HG03354 (cell line): ENCODE data around the gene POLR1G.

Source experiments
- ATAC-seq: cut with Tn5 transposase; IDR thresholded peaks from one replicate; pipeline ENCODE4 v1.9.1; 2021; ENCODE audit warnings: mild to moderate bottlenecking; ENCODE audit not compliant: unreplicated experiment, poor library complexity, severe bottlenecking

Gene POLR1G, protein sequence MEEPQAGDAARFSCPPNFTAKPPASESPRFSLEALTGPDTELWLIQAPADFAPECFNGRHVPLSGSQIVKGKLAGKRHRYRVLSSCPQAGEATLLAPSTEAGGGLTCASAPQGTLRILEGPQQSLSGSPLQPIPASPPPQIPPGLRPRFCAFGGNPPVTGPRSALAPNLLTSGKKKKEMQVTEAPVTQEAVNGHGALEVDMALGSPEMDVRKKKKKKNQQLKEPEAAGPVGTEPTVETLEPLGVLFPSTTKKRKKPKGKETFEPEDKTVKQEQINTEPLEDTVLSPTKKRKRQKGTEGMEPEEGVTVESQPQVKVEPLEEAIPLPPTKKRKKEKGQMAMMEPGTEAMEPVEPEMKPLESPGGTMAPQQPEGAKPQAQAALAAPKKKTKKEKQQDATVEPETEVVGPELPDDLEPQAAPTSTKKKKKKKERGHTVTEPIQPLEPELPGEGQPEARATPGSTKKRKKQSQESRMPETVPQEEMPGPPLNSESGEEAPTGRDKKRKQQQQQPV

DNA sequence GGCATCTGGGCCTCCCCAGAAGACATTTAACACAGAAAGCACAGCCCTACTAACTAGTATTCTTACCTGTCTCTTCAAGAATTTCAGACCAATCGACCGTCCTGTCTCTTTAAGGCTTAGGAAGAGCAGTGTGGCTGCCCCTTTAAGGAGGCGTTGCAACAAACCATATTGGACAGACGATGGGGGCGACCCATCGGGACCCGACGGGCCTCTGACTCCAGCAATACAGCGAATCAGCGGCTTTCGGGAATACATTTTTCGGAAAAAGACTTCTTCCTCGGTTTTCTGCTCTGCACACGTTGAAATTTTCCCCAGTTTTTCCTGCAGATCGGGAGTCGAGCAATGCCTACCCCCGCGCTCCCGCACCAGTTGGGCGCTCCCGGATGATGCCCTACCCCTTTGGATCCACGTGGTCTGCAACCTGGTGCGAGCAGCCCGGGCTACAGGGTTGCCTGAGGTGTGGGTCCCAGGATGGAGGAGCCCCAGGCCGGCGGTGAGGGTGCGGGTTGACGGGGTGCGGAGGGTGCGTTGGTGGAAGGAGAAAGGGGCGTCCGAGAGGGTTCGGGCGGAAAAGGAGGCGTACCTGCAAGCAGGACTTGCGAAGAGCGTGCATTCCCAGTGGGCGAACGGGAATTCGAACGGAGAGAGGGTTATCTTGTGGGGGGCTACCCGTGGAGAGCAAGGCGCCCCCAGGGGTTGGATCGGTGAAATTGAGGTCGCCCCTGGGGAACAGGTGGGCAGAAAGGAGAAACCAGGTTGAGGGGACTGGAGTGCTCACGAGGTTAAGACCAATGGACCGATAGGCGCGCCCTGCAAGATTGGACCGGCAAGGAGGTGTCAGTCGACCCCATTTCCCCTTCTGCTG lies at the start of gene POLR1G:
Gene POLR1G, plus strand, starts transcription at position 419 of the 865 bp plus-strand sequence. Its CDS starts 53 bp downstream, at position 472.
- ATAC-seq: peak; percentile 69

- ATAC-seq: no peak
Measured at GRCh38 chr19:45356760-45357444, 49.5 kb upstream of the POLR1G start.

- ATAC-seq: no peak
Measured at GRCh38 chr19:45357445-45357783, 49.0 kb upstream of the POLR1G start.

- no peak for ATAC-seq
Measured at GRCh38 chr19:45358213-45358792, 48.1 kb upstream of the POLR1G start.

DNA sequence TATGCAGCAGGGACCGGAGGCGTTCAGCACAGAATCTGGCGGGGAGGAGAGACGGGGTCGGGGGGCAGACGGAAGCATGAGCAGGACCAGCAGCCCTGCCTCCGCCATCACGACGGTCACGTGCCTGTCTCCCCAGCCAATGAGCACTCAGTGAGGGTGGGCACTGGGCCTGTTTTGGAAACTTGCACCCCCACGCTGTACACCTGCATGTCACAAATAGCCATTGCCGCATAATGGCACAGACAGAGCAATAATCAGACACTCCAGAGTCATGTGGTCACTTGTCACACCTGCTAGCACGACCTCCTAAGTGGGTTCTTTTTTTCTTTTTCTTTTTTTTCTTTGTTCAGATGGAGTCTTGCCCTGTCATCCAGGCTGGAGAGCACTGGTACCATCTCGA lies 44.8 kb upstream of the POLR1G start:
- ATAC-seq: no peak

DNA sequence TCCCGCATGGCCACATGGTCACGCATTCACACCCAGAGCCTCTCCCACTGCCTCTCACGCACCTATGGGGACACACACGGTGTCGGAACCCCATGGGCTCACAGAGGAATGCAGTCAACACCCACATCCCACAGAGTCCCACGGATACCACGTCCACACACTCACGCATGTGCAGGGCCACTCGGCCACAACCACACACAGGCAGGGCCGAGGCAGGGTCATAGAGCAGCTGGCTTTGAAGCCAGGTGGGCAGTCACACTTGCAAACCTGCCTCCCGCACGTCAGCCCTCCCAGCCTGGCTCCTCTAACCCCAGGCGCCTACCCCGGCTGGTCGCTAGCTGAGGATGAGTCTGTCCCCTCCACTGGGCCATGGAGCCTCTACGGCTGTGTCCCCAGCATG lies 44.2 kb upstream of the POLR1G start:
- ATAC-seq: no peak

DNA sequence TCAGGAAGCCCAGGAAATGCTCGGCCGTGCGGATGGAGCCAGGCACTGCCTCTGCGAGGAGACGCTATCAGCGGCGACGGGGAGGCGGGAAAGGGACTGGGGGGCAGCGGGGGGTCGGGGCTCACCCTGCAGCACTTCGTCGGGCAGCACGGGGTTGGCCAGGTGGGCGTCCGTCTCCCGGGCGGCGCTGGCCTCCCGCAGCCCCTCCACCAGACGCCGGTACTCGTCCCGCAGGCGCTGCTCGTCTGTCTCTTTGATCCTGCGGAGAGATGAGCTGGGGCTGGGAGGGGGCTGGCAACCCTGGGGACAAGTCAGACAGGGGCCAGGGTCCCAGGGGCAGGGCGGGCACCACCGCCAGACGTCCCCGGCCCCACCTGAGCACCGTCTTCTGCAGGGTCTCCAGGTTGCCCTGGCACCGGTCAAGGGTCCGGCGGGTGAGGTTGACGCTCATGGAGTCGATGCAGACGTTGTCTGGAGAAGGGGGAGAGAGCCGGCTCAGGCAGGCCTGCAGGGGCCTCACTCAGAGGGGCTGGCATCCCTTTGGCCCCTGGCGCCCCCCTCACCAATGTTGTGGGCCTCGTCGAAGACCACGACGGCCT lies 42.5 kb upstream of the POLR1G start:
- ATAC-seq: no peak

- ATAC-seq: no peak
Measured at GRCh38 chr19:45364696-45365095, 41.7 kb upstream of the POLR1G start.

GRCh38 chr19:45368127-45368526 lies 38.3 kb upstream of the POLR1G start:
- no peak for ATAC-seq

DNA sequence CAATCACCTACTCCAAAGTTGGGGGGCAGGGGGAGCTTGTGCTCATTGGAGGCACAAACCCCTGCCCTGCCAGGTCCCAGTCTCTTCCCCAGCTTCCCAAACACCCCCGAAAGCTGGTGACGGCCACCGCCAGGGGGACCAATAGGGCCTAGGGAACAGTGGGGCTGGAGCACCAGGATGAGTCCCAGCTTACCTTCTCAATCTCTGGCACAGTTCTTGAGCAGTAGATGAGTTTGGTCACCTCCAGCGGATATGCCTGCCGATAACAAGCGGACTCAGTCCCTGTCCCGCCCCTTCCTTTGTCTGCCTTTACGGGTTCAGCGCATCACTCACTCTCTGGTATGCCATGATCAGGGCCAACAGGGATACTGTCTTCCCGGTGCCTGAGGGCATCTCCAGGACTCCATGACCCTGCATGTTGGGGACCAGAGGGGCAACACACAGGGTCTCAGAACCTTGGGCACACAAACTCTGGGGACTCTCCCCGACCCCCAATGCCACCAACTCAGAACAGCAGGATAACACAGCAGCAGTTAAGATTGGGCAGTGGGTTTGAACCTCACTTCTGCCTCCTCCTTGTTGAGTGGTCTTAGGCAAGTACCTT lies 37.6 kb upstream of the POLR1G start:
- ATAC-seq: no peak

DNA sequence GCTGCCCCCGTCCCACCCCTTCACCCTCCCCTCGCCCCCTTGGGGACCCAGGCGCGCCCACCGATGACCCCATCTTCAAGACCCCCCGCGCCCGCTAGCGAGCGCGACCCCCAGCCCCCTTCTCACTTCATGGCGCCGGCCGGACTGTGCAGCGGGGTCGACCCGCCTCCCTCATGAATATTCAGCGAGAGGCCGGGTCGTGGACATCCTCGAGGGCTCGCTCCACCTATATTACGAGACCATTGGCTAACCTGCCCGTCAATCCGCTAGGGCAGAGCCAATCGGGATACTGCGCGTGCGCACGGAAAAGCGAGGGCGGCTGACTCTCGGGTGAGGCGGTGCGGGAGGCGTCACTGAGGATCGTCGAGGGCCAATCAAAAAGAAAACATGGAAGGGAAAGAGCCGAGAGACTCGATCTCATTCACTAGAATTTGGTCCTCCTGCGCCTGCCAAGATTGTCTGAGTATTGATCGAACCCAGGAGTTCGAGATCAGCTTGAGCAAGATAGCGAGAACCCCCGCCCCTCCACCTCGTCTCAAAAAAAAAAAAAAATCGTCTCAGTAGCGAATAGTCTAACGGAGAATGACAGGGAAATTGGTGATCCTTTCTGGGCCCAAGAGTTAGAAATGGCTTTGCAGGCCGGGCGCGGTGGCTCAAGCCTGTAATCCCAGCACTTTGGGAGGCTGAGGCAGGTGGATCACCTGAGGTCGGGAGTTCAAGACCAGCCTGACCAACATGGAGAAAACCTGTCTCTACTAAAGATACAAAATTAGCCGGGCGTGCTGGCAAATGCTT lies 35.8 kb upstream of the POLR1G start, which contains the start of gene ERCC2:
Gene ERCC2, minus strand, starts transcription at position 164 of the 795 bp plus-strand sequence. Its CDS starts 33 bp downstream, at position 131.
- peak; percentile 94 for ATAC-seq

DNA sequence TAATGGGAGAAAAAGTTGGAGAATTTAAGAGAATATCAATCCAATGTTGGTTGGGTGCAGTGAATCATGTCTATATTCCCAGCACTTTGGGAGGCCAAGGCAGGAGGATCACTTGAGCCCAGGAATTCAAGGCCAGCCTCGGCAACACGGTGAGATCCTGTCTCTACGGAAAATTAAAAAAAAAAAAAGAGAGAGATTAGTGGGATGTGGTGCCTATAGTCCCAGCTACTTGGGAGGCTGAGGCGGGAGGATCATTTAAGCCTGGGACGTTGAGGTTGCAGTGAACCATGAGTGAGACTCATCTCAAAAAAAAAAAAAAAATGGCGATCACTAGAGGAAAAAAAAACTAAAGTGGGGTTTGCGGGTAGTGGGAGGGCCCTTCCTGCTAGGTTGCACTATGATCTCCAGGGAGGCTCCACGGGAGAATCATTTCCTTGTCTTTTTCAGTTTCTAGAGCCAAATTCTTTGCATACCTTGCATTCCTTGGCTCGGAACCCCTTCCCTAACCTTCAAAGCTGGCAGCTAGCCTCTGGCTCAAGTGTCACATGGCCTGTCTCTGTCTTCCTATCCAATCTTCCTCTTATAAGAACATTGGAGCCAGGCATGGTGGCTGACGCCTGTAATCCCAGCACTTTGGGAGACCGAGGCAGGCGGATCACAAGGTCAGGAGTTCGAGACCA lies 30.3 kb upstream of the POLR1G start:
- no peak for ATAC-seq

- ATAC-seq: no peak
Measured at GRCh38 chr19:45380107-45380506, 26.3 kb upstream of the POLR1G start.

DNA sequence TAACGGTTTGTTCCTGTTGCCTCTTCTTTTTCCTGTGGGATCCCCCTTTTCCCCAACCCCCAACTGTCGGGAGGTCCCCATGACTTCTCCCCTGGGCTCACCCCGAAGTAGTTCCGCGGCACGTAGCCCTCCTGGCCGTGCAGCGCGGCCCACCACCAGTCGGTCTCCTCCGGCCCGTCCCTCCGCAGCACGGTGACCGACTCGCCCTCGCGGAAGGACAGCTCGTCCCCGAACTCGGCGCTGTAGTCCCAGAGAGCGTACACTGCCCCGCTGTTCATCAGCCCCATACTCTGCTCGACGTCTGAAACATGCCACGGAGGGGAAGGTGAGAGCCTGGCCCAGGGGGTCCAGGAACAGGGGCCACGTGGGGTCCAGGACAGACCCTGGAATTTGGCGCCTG lies 24.0 kb upstream of the POLR1G start:
- ATAC-seq: no peak

DNA sequence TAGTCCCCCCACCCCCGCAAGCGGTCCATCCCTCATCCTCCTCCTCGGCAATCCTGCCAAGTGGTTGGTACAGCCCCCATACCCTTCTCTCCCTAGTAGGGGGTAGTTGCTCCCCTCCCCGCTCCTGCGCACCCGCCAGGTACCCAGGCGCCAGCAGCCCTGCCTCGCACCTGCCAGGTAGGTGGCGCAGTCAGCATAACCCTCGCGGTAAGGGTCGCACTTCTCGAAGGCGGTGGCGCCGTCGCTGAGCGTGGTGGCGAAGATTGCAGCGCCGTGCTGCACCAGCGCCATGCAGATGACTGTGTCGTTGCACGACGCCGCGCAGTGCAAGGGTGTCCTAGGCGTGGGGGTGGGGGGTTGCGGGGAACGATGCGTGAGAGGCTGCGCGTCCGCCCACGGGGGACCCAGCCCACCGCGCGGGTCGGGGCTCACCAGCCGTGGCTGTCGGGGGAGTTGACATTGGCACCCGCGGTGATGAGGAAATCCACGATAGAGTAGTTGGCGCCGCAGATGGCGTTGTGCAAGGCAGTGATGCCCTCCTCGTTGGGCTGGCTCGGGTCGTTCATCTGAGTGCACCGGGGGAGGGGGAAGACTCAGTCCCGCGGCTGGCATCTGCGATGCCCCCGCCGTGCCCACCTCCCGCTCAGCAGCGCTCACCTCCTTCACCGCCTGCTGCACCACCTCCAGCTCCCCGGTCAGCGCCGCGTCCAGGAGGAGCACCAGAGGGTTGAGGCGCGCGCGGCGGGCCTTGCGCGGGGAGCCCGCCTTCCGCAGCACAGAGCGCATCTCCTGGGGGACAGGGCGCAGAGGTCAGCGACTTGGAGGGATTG lies 20.8 kb upstream of the POLR1G start:
- ATAC-seq: no peak

DNA sequence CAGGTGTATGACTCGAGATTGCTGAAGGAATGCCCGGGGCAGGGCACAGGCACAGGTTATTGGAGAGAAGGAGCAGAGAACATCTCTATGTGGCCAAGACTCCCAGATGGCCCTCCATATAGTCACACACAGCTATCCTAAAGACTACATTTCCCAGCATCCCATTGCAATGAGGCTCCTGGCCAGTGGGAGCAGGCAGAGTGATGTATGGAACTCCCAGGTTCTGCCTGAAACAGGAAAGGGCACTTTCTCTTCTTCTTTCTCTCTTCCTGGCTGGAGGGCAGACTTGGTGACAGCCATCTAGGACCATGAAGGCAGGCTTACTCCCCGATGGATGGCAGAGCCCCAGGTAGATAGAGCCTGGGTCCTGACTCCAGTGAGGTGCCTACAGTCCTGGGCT lies 15.1 kb upstream of the POLR1G start:
- no peak for ATAC-seq
